ENCODE data around the gene PTX3. TPM values are rescaled to one million over a fixed set of nuclear protein-coding genes. Genes with fewer than 3 reads are reported as not detected.

PTX3 gene
- total RNA-seq, 1 experiment from 2014 or later: 0.59 TPM

DNA sequence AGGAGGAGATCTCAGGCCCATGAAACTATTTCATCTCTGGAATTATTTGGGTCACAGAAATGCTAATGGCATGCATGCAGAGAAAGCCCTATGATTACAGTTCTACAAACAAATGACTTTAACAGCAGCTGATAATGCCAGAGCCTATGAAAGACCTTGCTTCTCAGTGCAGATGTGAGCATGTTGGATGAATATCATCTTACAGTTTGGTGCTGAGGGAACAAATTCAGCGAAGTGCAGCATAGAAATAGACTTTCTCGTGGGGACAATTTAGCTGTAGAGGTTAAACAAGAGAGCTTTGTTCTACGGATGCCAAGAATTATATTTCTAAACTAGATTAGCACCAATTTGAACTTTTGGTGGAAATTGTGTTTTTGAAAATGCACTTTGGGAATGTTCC, 27.7 kb downstream of the PTX3 start (continued):
- TF ChIP-seq, protein P1, sequence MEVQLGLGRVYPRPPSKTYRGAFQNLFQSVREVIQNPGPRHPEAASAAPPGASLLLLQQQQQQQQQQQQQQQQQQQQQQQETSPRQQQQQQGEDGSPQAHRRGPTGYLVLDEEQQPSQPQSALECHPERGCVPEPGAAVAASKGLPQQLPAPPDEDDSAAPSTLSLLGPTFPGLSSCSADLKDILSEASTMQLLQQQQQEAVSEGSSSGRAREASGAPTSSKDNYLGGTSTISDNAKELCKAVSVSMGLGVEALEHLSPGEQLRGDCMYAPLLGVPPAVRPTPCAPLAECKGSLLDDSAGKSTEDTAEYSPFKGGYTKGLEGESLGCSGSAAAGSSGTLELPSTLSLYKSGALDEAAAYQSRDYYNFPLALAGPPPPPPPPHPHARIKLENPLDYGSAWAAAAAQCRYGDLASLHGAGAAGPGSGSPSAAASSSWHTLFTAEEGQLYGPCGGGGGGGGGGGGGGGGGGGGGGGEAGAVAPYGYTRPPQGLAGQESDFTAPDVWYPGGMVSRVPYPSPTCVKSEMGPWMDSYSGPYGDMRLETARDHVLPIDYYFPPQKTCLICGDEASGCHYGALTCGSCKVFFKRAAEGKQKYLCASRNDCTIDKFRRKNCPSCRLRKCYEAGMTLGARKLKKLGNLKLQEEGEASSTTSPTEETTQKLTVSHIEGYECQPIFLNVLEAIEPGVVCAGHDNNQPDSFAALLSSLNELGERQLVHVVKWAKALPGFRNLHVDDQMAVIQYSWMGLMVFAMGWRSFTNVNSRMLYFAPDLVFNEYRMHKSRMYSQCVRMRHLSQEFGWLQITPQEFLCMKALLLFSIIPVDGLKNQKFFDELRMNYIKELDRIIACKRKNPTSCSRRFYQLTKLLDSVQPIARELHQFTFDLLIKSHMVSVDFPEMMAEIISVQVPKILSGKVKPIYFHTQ (CRISPR knock-in tag; IDR thresholded peaks at IDR 0.05): no peak
- TF ChIP-seq ATF1 (CRISPR knock-in tag; IDR thresholded peaks at IDR 0.05) (no peak), FOXK1 (CRISPR knock-in tag; IDR thresholded peaks at IDR 0.05) (no peak), TP53 (CRISPR knock-in tag; IDR thresholded peaks at IDR 0.05) (no peak)
- TF ChIP-seq, protein P2, sequence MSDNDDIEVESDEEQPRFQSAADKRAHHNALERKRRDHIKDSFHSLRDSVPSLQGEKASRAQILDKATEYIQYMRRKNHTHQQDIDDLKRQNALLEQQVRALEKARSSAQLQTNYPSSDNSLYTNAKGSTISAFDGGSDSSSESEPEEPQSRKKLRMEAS (CRISPR knock-in tag; IDR thresholded peaks at IDR 0.05): no peak

DNA sequence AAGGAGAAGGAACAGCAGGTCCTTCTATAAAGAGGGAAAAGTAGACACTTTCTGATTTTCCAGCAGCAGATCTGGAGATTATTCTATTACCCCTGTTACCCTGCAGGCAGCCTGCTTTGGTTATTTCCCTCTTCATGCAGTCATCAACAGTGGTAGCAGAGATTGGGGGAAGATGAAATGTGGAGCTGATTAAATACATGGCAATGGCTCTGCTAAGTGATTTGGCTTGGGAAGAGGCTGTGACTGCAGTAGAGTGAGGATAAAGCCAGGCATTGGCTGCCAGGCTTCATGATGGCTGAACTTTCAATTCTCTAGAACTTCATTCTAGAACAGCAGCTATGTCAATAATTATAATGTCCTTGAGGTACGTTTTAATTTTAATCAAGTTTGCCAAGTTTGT, 29.1 kb downstream of the PTX3 start:
- H3K9me3 Mint-ChIP-seq: no peaks in the 10 kb centered on the region
- ATAC-seq: no peak

More for the DNA sequence above, 29.1 kb downstream of the PTX3 start:
- Mint-ChIP-seq H3K27ac (no peak overlapping the region), H3K36me3 (no peaks in the 10 kb centered on the region), H3K27me3 (ENCODE audit: low read depth) (no peaks in the 10 kb centered on the region), H3K4me3 (no peak overlapping the region), H3K4me1 (peaks cover 3% of the 10 kb centered on the region)
- DNase-seq (ENCODE audit: low spot score): no peak
- CTCF ChIA-PET: interaction anchor here (0.9 to 1.9 kb wide), 6 partner anchors 16 to 107 kb away, joined by 3 to 6 read pairs (median 4); no protein-coding TSS in a partner anchor
- TF ChIP-seq, protein P3, sequence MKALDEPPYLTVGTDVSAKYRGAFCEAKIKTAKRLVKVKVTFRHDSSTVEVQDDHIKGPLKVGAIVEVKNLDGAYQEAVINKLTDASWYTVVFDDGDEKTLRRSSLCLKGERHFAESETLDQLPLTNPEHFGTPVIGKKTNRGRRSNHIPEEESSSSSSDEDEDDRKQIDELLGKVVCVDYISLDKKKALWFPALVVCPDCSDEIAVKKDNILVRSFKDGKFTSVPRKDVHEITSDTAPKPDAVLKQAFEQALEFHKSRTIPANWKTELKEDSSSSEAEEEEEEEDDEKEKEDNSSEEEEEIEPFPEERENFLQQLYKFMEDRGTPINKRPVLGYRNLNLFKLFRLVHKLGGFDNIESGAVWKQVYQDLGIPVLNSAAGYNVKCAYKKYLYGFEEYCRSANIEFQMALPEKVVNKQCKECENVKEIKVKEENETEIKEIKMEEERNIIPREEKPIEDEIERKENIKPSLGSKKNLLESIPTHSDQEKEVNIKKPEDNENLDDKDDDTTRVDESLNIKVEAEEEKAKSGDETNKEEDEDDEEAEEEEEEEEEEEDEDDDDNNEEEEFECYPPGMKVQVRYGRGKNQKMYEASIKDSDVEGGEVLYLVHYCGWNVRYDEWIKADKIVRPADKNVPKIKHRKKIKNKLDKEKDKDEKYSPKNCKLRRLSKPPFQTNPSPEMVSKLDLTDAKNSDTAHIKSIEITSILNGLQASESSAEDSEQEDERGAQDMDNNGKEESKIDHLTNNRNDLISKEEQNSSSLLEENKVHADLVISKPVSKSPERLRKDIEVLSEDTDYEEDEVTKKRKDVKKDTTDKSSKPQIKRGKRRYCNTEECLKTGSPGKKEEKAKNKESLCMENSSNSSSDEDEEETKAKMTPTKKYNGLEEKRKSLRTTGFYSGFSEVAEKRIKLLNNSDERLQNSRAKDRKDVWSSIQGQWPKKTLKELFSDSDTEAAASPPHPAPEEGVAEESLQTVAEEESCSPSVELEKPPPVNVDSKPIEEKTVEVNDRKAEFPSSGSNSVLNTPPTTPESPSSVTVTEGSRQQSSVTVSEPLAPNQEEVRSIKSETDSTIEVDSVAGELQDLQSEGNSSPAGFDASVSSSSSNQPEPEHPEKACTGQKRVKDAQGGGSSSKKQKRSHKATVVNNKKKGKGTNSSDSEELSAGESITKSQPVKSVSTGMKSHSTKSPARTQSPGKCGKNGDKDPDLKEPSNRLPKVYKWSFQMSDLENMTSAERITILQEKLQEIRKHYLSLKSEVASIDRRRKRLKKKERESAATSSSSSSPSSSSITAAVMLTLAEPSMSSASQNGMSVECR (CRISPR knock-in tag; IDR thresholded peaks at IDR 0.05; ENCODE audit: borderline replicate concordance): no peak
- TF ChIP-seq NFE2L1 (CRISPR knock-in tag; IDR thresholded peaks at IDR 0.05) (no peak), JUN (CRISPR knock-in tag; IDR thresholded peaks at IDR 0.05) (no peak), ZNF317 (CRISPR knock-in tag; IDR thresholded peaks at IDR 0.05; ENCODE audit: borderline replicate concordance, low read depth) (no peak), MYBL2 (CRISPR knock-in tag; IDR thresholded peaks at IDR 0.05) (no peak), ZNF423 (CRISPR knock-in tag; IDR thresholded peaks at IDR 0.05) (no peak), JAZF1 (CRISPR knock-in tag; IDR thresholded peaks at IDR 0.05) (no peak), ELF4 (CRISPR knock-in tag; IDR thresholded peaks at IDR 0.05; ENCODE audit: low read depth) (no peak), SOX15 (CRISPR knock-in tag; IDR thresholded peaks at IDR 0.05) (no peak), TEAD1 (CRISPR knock-in tag; IDR thresholded peaks at IDR 0.05) (no peak), ZNF396 (CRISPR knock-in tag; IDR thresholded peaks at IDR 0.05; ENCODE audit: borderline replicate concordance) (no peak), MXD4 (CRISPR knock-in tag; IDR thresholded peaks at IDR 0.05; ENCODE audit: borderline replicate concordance) (no peak), CREB1 (CRISPR knock-in tag; IDR thresholded peaks at IDR 0.05) (no peak), PRRX2 (CRISPR knock-in tag; IDR thresholded peaks at IDR 0.05) (no peak), GRHL2 (CRISPR knock-in tag; IDR thresholded peaks at IDR 0.05; ENCODE audit: insufficient replicate concordance, severe bottlenecking) (no peak), IRF2 (CRISPR knock-in tag; IDR thresholded peaks at IDR 0.05; ENCODE audit: borderline replicate concordance, low read depth) (no peak), RORB (CRISPR knock-in tag; IDR thresholded peaks at IDR 0.05) (no peak)
- TF ChIP-seq, protein P4, sequence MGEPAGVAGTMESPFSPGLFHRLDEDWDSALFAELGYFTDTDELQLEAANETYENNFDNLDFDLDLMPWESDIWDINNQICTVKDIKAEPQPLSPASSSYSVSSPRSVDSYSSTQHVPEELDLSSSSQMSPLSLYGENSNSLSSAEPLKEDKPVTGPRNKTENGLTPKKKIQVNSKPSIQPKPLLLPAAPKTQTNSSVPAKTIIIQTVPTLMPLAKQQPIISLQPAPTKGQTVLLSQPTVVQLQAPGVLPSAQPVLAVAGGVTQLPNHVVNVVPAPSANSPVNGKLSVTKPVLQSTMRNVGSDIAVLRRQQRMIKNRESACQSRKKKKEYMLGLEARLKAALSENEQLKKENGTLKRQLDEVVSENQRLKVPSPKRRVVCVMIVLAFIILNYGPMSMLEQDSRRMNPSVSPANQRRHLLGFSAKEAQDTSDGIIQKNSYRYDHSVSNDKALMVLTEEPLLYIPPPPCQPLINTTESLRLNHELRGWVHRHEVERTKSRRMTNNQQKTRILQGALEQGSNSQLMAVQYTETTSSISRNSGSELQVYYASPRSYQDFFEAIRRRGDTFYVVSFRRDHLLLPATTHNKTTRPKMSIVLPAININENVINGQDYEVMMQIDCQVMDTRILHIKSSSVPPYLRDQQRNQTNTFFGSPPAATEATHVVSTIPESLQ (CRISPR knock-in tag; IDR thresholded peaks at IDR 0.05): no peak
- TF ChIP-seq, protein P5, sequence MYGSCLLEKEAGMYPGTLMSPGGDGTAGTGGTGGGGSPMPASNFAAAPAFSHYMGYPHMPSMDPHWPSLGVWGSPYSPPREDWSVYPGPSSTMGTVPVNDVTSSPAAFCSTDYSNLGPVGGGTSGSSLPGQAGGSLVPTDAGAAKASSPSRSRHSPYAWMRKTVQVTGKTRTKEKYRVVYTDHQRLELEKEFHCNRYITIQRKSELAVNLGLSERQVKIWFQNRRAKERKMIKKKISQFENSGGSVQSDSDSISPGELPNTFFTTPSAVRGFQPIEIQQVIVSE (CRISPR knock-in tag; IDR thresholded peaks at IDR 0.05; ENCODE audit: borderline replicate concordance): no peak
- POLR2A ChIA-PET: no interaction called here
